Activated CD8-positive, alpha-beta T cell treated with anti-CD3 and anti-CD28 coated beads for 36 hours (primary cell): Measurements from ENCODE around the gene HHIPL1. TPM values are rescaled to one million over a fixed set of nuclear protein-coding genes. Genes with fewer than 3 reads are reported as not detected.
"Not testable (repeated sequence)": the region's sequence is repeated elsewhere in the genome, so short reads cannot be mapped to it uniquely, and the experiment has no call there.

Experiments used
- ATAC-seq: fragments of 200-7000 bp; cut with Tn5 transposase; one replicate; pipeline ENCODE4 v1.10.0; 2021; ENCODE audit warnings: mild to moderate bottlenecking, moderate library complexity
- CTCF ChIA-PET: fragments of 350-600 bp; sonication (Branson Sonifier 250); formaldehyde crosslinking; loops from one replicate; lab custom pipeline; 2021; ENCODE audit warnings: antibody characterized with exemption; lab: Charles Lee
- POLR2A ChIA-PET: fragments of 350-600 bp; sonication (Branson Sonifier 250); formaldehyde crosslinking; loops from one replicate; lab custom pipeline; 2021; ENCODE audit warnings: antibody characterized with exemption; lab: Charles Lee
- DNase-seq: peaks from one replicate; pipeline ENCODE4 v3.0.0-alpha.2; 2020
- H3K27ac Mint-ChIP-seq: one replicate; pipeline ENCODE4 v1.8.0; 2021; ENCODE audit warnings: mild to moderate bottlenecking, mixed read lengths
- H3K27me3 Mint-ChIP-seq: one replicate; pipeline ENCODE4 v1.8.0; 2021; ENCODE audit warnings: mixed read lengths
- H3K36me3 Mint-ChIP-seq: one replicate; pipeline ENCODE4 v1.8.0; 2021; ENCODE audit warnings: low read depth, mixed read lengths
- H3K4me1 Mint-ChIP-seq: one replicate; pipeline ENCODE4 v1.8.0; 2021; ENCODE audit warnings: low read depth, mixed read lengths
- H3K4me3 Mint-ChIP-seq: one replicate; pipeline ENCODE4 v1.8.0; 2021; ENCODE audit warnings: mild to moderate bottlenecking, moderate library complexity, mixed read lengths
- H3K9me3 Mint-ChIP-seq: one replicate; pipeline ENCODE4 v1.8.0; 2021; ENCODE audit warnings: mixed read lengths
- intact Hi-C: fragments of 100-400 bp; cut with micrococcal nuclease; formaldehyde crosslinking; loops from one replicate; pipeline ENCODE4 v1.10.0; 2022
- total RNA-seq, 2 experiments: library from RNA; stranded (reverse); gene quantifications; one replicate each; pipeline ENCODE4 v1.2.3, GENCODE V29; 2021
- TF ChIP-seq, protein P1 (sequence below): fragments of 200-600 bp; IDR thresholded peaks from one replicate; pipeline ENCODE4 v1.8.0; 2022; ENCODE audit warnings: antibody characterized with exemption, mild to moderate bottlenecking

HHIPL1 gene
- total RNA-seq, 2 experiments from 2014 or later, result 0.05 to 0.07 TPM

DNA sequence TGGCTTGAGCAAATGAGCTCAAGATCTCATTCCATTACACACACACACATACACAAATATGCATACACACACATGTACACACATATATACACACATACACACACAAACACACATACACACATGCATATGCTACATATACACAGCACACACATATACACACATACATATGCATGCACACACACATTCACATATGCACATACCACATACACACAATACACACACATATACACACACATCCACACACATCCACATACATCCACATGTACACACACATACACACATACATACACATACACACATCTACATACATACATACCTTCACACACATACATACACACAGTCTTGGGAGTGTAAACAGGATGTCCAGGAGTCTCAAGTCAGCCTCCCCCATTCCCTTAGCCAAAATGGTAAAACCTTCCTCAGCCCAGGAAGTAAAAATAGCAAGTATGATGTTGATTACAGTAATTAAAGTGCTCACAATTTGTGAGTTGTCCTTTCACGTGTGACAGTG lies 12.8 kb downstream of the HHIPL1 start:
- Mint-ChIP-seq H3K27ac (no peak overlapping the region), H3K4me3 (no peak overlapping the region), H3K9me3 (no peaks in the 10 kb centered on the region), H3K36me3 (no peaks in the 10 kb centered on the region), H3K4me1 (peaks cover 4% of the 10 kb centered on the region), H3K27me3 (peaks cover 42% of the 10 kb centered on the region)
- CTCF ChIA-PET, result interaction anchor here (1.3 to 1.5 kb wide), 3 partner anchors 11 to 72 kb away, joined by 3 to 4 read pairs (median 4); no protein-coding TSS in a partner anchor
- ATAC-seq (no peak), DNase-seq (no peak)
- POLR2A ChIA-PET, result no interaction called here
- TF ChIP-seq, protein P1, sequence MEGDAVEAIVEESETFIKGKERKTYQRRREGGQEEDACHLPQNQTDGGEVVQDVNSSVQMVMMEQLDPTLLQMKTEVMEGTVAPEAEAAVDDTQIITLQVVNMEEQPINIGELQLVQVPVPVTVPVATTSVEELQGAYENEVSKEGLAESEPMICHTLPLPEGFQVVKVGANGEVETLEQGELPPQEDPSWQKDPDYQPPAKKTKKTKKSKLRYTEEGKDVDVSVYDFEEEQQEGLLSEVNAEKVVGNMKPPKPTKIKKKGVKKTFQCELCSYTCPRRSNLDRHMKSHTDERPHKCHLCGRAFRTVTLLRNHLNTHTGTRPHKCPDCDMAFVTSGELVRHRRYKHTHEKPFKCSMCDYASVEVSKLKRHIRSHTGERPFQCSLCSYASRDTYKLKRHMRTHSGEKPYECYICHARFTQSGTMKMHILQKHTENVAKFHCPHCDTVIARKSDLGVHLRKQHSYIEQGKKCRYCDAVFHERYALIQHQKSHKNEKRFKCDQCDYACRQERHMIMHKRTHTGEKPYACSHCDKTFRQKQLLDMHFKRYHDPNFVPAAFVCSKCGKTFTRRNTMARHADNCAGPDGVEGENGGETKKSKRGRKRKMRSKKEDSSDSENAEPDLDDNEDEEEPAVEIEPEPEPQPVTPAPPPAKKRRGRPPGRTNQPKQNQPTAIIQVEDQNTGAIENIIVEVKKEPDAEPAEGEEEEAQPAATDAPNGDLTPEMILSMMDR, result no peak
- intact Hi-C loops, result no loop called here

GRCh38 chr14:99658218-99658845 lies 13.4 kb downstream of the HHIPL1 start:
- Mint-ChIP-seq H3K4me3 (no peak overlapping the region), H3K27me3 (peaks cover 44% of the 10 kb centered on the region), H3K27ac (no peak overlapping the region), H3K4me1 (peaks cover 4% of the 10 kb centered on the region), H3K36me3 (no peaks in the 10 kb centered on the region), H3K9me3 (no peaks in the 10 kb centered on the region)
- TF ChIP-seq, protein P1, result no peak
- POLR2A ChIA-PET, result no interaction called here
- intact Hi-C loops, result no loop called here
- no peak for ATAC-seq
- DNase-seq, result no peak
- CTCF ChIA-PET, result interaction anchor here (1.5 kb wide), 1 partner anchor 24 kb away, joined by 4 read pairs; no protein-coding TSS in a partner anchor

GRCh38 chr14:99659333-99659741 lies 14.4 kb downstream of the HHIPL1 start:
- ATAC-seq (peak; percentile 61), DNase-seq (peak; percentile 20)
- Mint-ChIP-seq H3K4me1 (peaks cover 4% of the 10 kb centered on the region), H3K36me3 (no peaks in the 10 kb centered on the region), H3K9me3 (no peaks in the 10 kb centered on the region), H3K27me3 (peaks cover 41% of the 10 kb centered on the region), H3K27ac (no peak overlapping the region), H3K4me3 (no peak overlapping the region)
- TF ChIP-seq, protein P1, result no peak
- ChIA-PET POLR2A (no interaction called here), CTCF (no interaction called here)
- intact Hi-C loops, result no loop called here

DNA sequence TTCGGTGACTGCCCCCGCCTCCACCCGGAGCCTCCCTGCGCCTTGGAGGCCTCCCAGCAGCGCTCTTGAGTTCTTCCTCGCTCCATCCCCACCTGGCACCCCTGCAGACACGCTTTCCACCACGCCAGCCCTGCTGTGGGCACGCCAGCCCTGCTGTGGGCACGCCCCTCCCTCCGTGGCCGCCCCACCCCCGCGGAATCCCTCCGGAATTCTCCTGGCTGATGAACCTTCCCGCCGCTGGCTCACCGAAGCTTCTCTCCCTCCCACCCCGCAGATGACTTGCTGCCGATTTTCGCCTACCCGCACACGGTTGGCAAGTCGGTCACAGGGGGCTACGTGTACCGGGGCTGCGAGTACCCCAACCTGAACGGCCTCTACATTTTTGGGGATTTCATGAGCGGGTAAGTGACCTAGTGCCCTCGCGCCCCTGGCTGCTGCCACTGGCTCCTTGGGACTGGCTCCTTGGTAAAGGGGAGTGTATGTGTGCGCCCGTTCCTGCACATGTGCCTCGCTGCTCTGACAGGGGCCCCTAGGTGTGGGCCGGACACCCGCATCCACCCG lies 15.2 kb downstream of the HHIPL1 start:
- intact Hi-C loops, result no loop called here
- Mint-ChIP-seq H3K27ac (no peak overlapping the region), H3K36me3 (no peaks in the 10 kb centered on the region), H3K4me1 (peaks cover 4% of the 10 kb centered on the region), H3K4me3 (no peak overlapping the region), H3K27me3 (peaks cover 38% of the 10 kb centered on the region), H3K9me3 (no peaks in the 10 kb centered on the region)
- TF ChIP-seq, protein P1, result no peak
- ATAC-seq, result no peak
- CTCF ChIA-PET, result no interaction called here
- no peak for DNase-seq
- POLR2A ChIA-PET, result no interaction called here

GRCh38 chr14:99660794-99661193 lies 15.9 kb downstream of the HHIPL1 start:
- intact Hi-C loops, result no loop called here
- CTCF ChIA-PET, result no interaction called here
- TF ChIP-seq, protein P1, result no peak

DNA sequence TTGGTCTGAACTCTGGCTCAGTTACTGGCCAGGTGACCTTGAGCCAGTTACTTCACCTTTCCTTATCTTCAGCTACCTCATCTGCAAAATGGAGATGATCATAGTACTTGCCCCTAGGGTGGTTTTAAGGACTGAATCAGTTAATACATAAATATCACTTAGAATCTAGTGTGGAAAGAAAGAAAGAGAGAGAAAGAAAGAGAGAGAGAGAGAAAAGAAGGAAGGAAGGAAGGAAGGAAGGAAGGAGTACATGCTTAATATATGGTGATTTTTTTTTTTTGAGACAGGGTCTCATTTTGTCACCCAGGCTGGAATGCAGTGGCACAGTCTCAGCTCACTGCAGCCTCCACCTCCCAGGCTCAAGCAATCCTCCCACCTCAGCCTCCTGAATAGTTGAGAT lies 16.3 kb downstream of the HHIPL1 start:
- H3K36me3 Mint-ChIP-seq, H3K27ac Mint-ChIP-seq, CTCF ChIA-PET, DNase-seq, ATAC-seq, H3K4me1 Mint-ChIP-seq, H3K4me3 Mint-ChIP-seq, intact Hi-C loops, H3K9me3 Mint-ChIP-seq: not testable (repeated sequence)
- POLR2A ChIA-PET, result interaction anchor here (0.7 kb wide), 1 partner anchor 139 kb away, joined by 3 read pairs; no protein-coding TSS in a partner anchor
- H3K27me3 Mint-ChIP-seq, result peaks cover 38% of the 10 kb centered on the region

More at GRCh38 chr14:99660794-99661193, 15.9 kb downstream of the HHIPL1 start:
- no peak for ATAC-seq
- POLR2A ChIA-PET, result interaction anchor here (0.7 kb wide), 1 partner anchor 139 kb away, joined by 3 read pairs; no protein-coding TSS in a partner anchor
- no peak overlapping the region for H3K4me3 Mint-ChIP-seq
- DNase-seq, result no peak
- H3K36me3 Mint-ChIP-seq, result no peaks in the 10 kb centered on the region
- peaks cover 38% of the 10 kb centered on the region for H3K27me3 Mint-ChIP-seq
- peaks cover 4% of the 10 kb centered on the region for H3K4me1 Mint-ChIP-seq
- H3K9me3 Mint-ChIP-seq, result no peaks in the 10 kb centered on the region
- no peak overlapping the region for H3K27ac Mint-ChIP-seq
